HG03097 (cell line): Measurements from ENCODE around the gene GRM8.

ENCODE experiments used
- ATAC-seq: cut with Tn5 transposase; IDR thresholded peaks from one replicate; pipeline ENCODE4 v1.9.1; 2021; ENCODE audit not compliant: unreplicated experiment, low FRiP score

The GRM8 gene

GRCh38 chr7:126472825-126473224, 779.9 kb downstream of the GRM8 start:
- no peak for ATAC-seq

GRCh38 chr7:126462405-126462804, 790.3 kb downstream of the GRM8 start:
- ATAC-seq, result no peak

GRCh38 chr7:126460664-126461063, 792.1 kb downstream of the GRM8 start:
- no peak for ATAC-seq

- ATAC-seq, result no peak
These were observed 799.6 kb downstream of the GRM8 start for GRCh38 chr7:126453104-126453503.

DNA sequence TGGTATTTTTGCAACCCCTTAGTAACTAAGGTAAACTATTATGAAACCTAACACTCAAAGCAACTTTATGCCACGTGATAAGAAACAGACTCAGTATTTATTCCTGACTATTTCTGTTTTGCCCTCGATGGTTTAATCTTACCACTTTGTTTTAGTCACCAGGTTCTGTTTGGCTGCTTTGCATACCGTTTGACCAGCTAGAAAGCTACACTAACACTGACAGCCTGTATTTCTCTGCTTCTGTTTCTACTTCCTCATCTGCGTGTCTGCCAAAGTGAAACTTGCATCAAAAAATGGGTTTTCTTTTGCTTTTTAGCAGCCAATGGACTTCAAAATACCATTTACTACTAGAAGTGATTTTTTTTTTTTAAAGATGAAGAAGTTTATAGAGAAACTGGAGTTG, 802.5 kb downstream of the GRM8 start:
- peak; percentile 86 for ATAC-seq

DNA sequence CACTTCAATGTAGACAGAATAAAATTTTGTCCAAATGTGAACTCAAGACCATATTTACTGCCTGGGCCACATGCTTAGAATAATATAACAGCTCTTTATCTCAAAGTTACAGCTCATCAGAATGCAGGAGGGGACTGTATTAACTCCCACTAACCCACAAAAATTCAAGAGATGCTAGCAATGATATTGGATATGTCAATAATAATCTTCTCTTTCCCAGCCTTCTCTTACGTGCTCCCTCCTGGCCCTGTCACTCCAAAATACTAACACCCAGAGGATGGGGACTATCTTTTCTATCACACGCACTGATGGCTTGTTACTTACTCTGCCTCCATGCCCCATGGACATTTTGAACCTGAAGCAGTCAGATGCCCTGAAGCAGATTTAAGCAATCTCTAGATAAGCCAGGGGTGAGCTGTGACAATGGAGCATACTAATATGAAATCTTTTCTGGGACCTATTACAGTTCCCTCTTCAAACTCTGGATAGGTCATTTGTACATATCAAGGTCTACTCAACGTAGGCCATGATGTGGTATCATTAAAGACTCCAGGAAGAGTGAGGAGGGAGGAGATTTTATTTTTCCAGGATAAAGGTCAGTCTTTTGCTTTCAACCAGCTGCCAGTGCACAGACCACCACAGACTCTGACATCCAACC, 803.0 kb downstream of the GRM8 start:
- no peak for ATAC-seq

- ATAC-seq, result no peak
These were observed 804.8 kb downstream of the GRM8 start for GRCh38 chr7:126447984-126448383.

GRCh38 chr7:126445991-126446390, 806.8 kb downstream of the GRM8 start:
- no peak for ATAC-seq

- ATAC-seq, result no peak
These were observed 808.8 kb downstream of the GRM8 start for GRCh38 chr7:126443951-126444350.

GRCh38 chr7:126442908-126443307, 809.8 kb downstream of the GRM8 start:
- no peak for ATAC-seq

- ATAC-seq, result no peak
These were observed 811.0 kb downstream of the GRM8 start for GRCh38 chr7:126441745-126442144.

GRCh38 chr7:126440542-126440941, 812.2 kb downstream of the GRM8 start:
- ATAC-seq, result no peak

DNA sequence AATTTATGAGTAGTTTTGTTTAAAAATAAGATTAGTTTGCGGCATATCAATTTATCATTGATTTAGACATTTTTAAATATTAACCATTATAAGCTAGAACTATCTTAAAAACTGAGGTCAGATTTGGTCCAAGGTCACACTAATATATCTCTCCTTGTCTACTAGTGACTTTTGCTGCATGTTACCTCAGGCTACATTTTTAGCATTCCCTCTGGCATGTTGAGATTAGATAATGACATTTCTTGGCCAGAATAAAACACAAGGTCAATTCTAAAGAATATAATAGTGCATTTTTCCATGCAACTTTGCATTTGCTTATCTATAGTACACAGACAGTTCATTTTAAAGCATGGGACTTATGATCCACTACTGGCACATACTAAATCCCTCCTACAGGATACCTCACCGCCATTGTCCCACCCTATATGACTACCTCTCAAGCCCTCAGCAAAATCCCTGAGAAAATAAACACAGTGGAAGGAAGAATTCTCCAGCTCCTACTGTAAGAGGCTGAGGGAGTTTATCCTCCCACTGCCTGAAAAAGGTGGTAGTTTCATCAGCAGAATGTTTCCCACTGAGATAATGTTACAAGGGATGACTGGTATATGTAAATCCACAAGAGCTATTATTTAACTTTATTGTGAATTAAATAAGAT, 816.4 kb downstream of the GRM8 start:
- no peak for ATAC-seq

- ATAC-seq, result no peak
These were observed 826.1 kb downstream of the GRM8 start for GRCh38 chr7:126426652-126427051.

DNA sequence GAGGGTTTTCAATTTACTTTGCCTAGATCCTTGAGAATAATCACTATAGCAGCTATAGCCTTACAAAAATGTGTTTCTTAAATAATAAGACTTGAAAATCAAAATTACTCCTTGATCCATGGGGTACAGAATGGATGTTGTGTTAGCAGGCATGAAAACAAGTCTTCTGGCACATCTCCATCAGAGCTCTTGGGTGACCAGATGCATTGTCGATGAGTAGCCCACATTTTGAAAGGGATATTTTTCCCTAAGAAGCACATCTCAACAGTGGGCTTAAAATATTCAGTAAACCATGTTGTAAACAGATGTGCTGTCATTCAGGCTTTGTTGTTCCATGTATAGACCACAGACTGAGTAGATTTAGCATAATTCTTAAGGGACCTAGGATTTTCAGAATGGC, 827.8 kb downstream of the GRM8 start:
- ATAC-seq, result no peak

DNA sequence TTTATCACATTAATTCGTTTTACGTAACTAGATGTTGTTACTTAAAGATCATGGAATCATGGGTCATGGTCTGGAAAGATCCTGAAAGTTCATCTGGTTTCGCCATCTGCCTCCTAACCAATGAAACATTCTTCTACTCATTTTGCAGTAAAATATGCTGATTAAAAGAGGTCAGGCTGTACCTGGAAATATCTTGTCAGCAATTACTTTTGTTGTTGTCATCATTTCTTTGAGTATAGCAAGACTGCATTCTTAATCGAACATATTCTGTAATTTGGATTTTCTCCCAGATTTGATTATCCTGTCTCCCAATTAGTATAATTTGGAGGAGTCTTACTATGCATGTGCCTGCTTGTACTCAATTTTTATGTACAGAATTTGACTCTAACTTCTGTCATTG, 833.7 kb downstream of the GRM8 start:
- no peak for ATAC-seq

DNA sequence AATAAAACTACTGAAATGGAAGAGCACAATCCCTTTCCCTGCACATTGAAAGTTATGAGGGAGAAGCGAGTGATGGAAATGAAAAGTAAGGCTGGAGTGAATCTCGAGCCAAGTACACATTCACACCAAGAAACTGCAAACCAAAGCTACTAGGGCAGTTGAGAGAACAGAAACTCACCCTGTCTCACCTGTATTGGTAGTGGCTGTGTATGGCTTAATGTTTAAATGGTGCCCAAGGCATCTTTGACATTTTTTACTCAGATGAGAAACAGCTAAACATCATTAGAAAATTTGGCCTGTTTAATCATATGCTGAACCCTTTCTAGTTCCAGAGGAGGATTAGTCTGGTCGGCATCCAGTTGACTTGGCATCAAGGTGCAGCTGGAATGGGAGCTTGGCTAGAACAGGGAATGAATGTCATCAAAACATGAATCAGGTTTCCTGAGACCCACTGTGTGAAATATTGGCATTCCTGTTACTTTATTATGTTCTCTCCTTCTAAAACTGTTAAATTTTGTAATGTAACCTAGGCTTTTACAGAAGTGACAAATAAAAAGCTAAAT, 840.8 kb downstream of the GRM8 start:
- ATAC-seq, result no peak

DNA sequence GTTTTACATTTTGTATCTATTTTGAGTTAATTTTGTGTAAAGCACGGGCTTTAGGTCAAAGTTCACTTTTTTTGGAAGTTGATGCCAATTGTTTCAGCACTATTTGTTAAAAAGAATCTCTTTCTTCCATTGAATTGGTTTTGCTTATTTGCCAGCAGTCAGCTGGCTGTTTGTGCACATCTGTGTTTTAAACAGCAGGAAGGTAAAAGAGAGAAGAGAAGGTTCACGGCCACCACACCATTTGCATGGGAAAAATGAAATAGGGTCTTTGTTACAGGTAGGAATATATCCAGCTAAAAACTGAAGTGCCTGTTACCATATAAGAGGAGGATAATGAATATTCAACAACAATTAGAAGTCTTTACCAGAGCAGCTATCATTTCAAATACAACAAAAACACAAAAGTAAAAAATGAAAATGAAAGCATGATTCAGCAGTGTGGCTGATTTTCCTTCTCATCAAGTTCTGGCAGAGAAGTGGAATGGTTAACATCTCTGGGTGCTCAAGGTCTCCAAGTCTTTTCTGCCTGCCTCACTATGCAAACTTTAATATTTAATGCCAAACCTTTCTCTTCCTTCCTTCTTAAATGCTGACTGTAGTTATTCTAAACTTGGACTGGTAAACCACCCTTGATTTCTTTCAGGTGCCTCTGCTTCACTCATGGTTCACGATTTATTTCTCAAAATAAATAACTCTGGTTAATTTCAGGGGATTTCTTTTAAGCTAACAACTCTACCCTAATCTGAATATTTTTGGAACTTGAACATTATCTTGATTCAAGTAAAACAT, 841.5 kb downstream of the GRM8 start:
- no peak for ATAC-seq

GRCh38 chr7:126403040-126403439, 849.7 kb downstream of the GRM8 start:
- no peak for ATAC-seq

- ATAC-seq, result no peak
These were observed 850.8 kb downstream of the GRM8 start for GRCh38 chr7:126401918-126402317.

GRCh38 chr7:126398851-126399529, 853.8 kb downstream of the GRM8 start:
- ATAC-seq, result no peak
